ENCODE measurements around the gene LDHA. TPM values are rescaled to one million over a fixed set of nuclear protein-coding genes. Genes with fewer than 3 reads are reported as not detected.
"Not testable (repeated sequence)": the region's sequence is repeated elsewhere in the genome, so short reads cannot be mapped to it uniquely, and the experiment has no call there.

The LDHA gene
- polyA plus RNA-seq, 1 donor from 2014 or later, result 39.9 TPM

- H3K4me3 ChIP-seq (ENCODE audit: low read length); H3K9me3 ChIP-seq (ENCODE audit: low read length); H2AFZ ChIP-seq (ENCODE audit: low read depth, low read length); H3K4me2 ChIP-seq (ENCODE audit: low read length); H3K27me3 ChIP-seq (ENCODE audit: insufficient read depth, low read depth, low read length); H3K79me2 ChIP-seq (replicated peaks; ENCODE audit: insufficient read depth, low read length); H3F3A ChIP-seq (ENCODE audit: insufficient read depth, low read length, poor library complexity, severe bottlenecking); H4K20me1 ChIP-seq (ENCODE audit: insufficient read depth); H3K27ac ChIP-seq (ENCODE audit: low read length); H3K36me3 ChIP-seq (ENCODE audit: insufficient read depth, low read length); H3K9me2 ChIP-seq (ENCODE audit: insufficient read depth, low read length); H3K9ac ChIP-seq (ENCODE audit: low read length): not testable (repeated sequence)
These were observed 6.7 kb downstream of the LDHA start for GRCh38 chr11:18401077-18401476.

GRCh38 chr11:18404062-18404461 lies 9.7 kb downstream of the LDHA start:
- no peaks in the 10 kb centered on the region for H3K9me2 ChIP-seq (ENCODE audit: insufficient read depth, low read length)
- H3K4me3 ChIP-seq (ENCODE audit: low read length), result no peak overlapping the region
- H2AFZ ChIP-seq (ENCODE audit: low read depth, low read length), result no peak overlapping the region
- H3K79me2 ChIP-seq (replicated peaks; ENCODE audit: insufficient read depth, low read length), result no peaks in the 10 kb centered on the region
- H3K27ac ChIP-seq (ENCODE audit: low read length), result no peak overlapping the region
- no peaks in the 10 kb centered on the region for H4K20me1 ChIP-seq (ENCODE audit: insufficient read depth)
- no peaks in the 10 kb centered on the region for H3K27me3 ChIP-seq (ENCODE audit: insufficient read depth, low read depth, low read length)
- H3K36me3 ChIP-seq (ENCODE audit: insufficient read depth, low read length), result no peaks in the 10 kb centered on the region
- no peaks in the 10 kb centered on the region for H3F3A ChIP-seq (ENCODE audit: insufficient read depth, low read length, poor library complexity, severe bottlenecking)
- H3K9me3 ChIP-seq (ENCODE audit: low read length), result no peaks in the 10 kb centered on the region
- no peak overlapping the region for H3K9ac ChIP-seq (ENCODE audit: low read length)
- TF ChIP-seq MXI1 (conservative IDR thresholded peaks at IDR 0.05; ENCODE audit: poor library complexity, severe bottlenecking), result no peak
- TF ChIP-seq POLR2AphosphoS5 (IDR thresholded peaks at IDR 0.05), result no peak
- no peak for TF ChIP-seq CTCF (IDR thresholded peaks at IDR 0.05; ENCODE audit: poor library complexity, severe bottlenecking)
- TF ChIP-seq TAF1 (IDR thresholded peaks at IDR 0.05; ENCODE audit: low read depth), result no peak
- TF ChIP-seq RAD21 (conservative IDR thresholded peaks at IDR 0.05), result no peak
- TF ChIP-seq EP300 (conservative IDR thresholded peaks at IDR 0.05; ENCODE audit: poor library complexity, severe bottlenecking), result no peak
- TF ChIP-seq SMC3 (conservative IDR thresholded peaks at IDR 0.05; ENCODE audit: poor library complexity), result no peak
- TF ChIP-seq EZH2 (IDR thresholded peaks at IDR 0.05; ENCODE audit: borderline replicate concordance, insufficient read depth, low read length, poor library complexity, severe bottlenecking), result no peak
- TF ChIP-seq, protein P1, sequence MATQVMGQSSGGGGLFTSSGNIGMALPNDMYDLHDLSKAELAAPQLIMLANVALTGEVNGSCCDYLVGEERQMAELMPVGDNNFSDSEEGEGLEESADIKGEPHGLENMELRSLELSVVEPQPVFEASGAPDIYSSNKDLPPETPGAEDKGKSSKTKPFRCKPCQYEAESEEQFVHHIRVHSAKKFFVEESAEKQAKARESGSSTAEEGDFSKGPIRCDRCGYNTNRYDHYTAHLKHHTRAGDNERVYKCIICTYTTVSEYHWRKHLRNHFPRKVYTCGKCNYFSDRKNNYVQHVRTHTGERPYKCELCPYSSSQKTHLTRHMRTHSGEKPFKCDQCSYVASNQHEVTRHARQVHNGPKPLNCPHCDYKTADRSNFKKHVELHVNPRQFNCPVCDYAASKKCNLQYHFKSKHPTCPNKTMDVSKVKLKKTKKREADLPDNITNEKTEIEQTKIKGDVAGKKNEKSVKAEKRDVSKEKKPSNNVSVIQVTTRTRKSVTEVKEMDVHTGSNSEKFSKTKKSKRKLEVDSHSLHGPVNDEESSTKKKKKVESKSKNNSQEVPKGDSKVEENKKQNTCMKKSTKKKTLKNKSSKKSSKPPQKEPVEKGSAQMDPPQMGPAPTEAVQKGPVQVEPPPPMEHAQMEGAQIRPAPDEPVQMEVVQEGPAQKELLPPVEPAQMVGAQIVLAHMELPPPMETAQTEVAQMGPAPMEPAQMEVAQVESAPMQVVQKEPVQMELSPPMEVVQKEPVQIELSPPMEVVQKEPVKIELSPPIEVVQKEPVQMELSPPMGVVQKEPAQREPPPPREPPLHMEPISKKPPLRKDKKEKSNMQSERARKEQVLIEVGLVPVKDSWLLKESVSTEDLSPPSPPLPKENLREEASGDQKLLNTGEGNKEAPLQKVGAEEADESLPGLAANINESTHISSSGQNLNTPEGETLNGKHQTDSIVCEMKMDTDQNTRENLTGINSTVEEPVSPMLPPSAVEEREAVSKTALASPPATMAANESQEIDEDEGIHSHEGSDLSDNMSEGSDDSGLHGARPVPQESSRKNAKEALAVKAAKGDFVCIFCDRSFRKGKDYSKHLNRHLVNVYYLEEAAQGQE (IDR thresholded peaks at IDR 0.05; ENCODE audit: borderline replicate concordance), result no peak
- no peak overlapping the region for H3K4me2 ChIP-seq (ENCODE audit: low read length)

GRCh38 chr11:18407400-18407799 lies 13.0 kb downstream of the LDHA start:
- not testable (repeated sequence) for H3K4me3 ChIP-seq (ENCODE audit: low read length); H3K9me3 ChIP-seq (ENCODE audit: low read length); H2AFZ ChIP-seq (ENCODE audit: low read depth, low read length); H4K20me1 ChIP-seq (ENCODE audit: insufficient read depth); H3K27me3 ChIP-seq (ENCODE audit: insufficient read depth, low read depth, low read length); H3K27ac ChIP-seq (ENCODE audit: low read length); H3K79me2 ChIP-seq (replicated peaks; ENCODE audit: insufficient read depth, low read length); H3F3A ChIP-seq (ENCODE audit: insufficient read depth, low read length, poor library complexity, severe bottlenecking); H3K9me2 ChIP-seq (ENCODE audit: insufficient read depth, low read length); H3K9ac ChIP-seq (ENCODE audit: low read length); H3K36me3 ChIP-seq (ENCODE audit: insufficient read depth, low read length); H3K4me2 ChIP-seq (ENCODE audit: low read length)

Measured in neural cell (in vitro differentiated cells).